CD14-positive monocyte (primary cell): ENCODE measurements around the gene MAFG. TPM values are rescaled to one million over a fixed set of nuclear protein-coding genes. Genes with fewer than 3 reads are reported as not detected.

ENCODE experiments used
- DNase-seq, 3 donors: peaks; one replicate each; pipeline ENCODE4 v3.0.0-alpha.2; 2011 to 2022
- H2AFZ ChIP-seq: 2 replicates; pipeline ENCODE4 v1.6.0; 2012; ENCODE audit warnings: mild to moderate bottlenecking, low read depth, low read length, inconsistent platforms; ENCODE audit not compliant: insufficient read depth, poor library complexity, severe bottlenecking
- H3K27ac ChIP-seq, 2 donors: 1 replicate in 1 of 2; 2 replicates in 1 of 2; pipeline ENCODE4 v1.5.1; 2012 to 2013; ENCODE audit warnings: low read length in 2 of 2, control low read depth in 1 of 2, inconsistent platforms in 1 of 2, low read depth in 1 of 2, mild to moderate bottlenecking in 1 of 2
- H3K27me3 ChIP-seq, 2 donors: one replicate each; pipeline versions ENCODE4 v1.6.0 to v1.6.1; 2011 to 2013; ENCODE audit warnings: low read length in 2 of 2; ENCODE audit not compliant: control insufficient read depth in 2 of 2, insufficient read depth in 2 of 2
- H3K36me3 ChIP-seq, 2 donors: replicated peaks in 1 of 2; 1 replicate in 1 of 2; 2 replicates in 1 of 2; pipeline versions ENCODE4 v1.5.1 to v1.6.1; 2012 to 2013; ENCODE audit warnings: low read length in 2 of 2, control low read depth in 1 of 2, inconsistent platforms in 1 of 2, mild to moderate bottlenecking in 1 of 2; ENCODE audit not compliant: insufficient read depth in 2 of 2, control insufficient read depth in 1 of 2
- H3K4me1 ChIP-seq, 2 donors: 1 replicate in 1 of 2; 2 replicates in 1 of 2; pipeline versions ENCODE4 v1.5.1 to v1.6.1; 2012 to 2013; ENCODE audit warnings: low read length in 2 of 2, control low read depth in 1 of 2, inconsistent platforms in 1 of 2, mild to moderate bottlenecking in 1 of 2, moderate library complexity in 1 of 2; ENCODE audit not compliant: insufficient read depth in 2 of 2, control insufficient read depth in 1 of 2
- H3K4me2 ChIP-seq: replicated peaks from 2 replicates; pipeline ENCODE3; 2012; ENCODE audit warnings: low read length, moderate library complexity, mild to moderate bottlenecking; ENCODE audit not compliant: poor library complexity, severe bottlenecking; ENCODE audit errors: extremely low read depth
- H3K4me3 ChIP-seq, 3 experiments: fragments of 200-600 bp in 1 of 3; sonication (generic) in 1 of 3; replicated peaks in 1 of 3; 1 replicate in 2 of 3; 2 replicates in 1 of 3; pipeline ENCODE4 v1.5.1; 2011 to 2013; ENCODE audit warnings: low read length in 3 of 3, mild to moderate bottlenecking in 3 of 3, control low read depth in 2 of 3, low read depth in 2 of 3, inconsistent platforms in 1 of 3, moderate library complexity in 1 of 3
- H3K79me2 ChIP-seq: 2 replicates; pipeline ENCODE4 v1.6.0; 2012; ENCODE audit warnings: mild to moderate bottlenecking, control low read depth, inconsistent platforms, low read length, moderate library complexity; ENCODE audit not compliant: insufficient read depth
- H3K9ac ChIP-seq: 2 replicates; pipeline ENCODE4 v1.6.0; 2017; ENCODE audit warnings: low read length, mild to moderate bottlenecking; ENCODE audit not compliant: insufficient read depth, poor library complexity, severe bottlenecking
- H3K9me3 ChIP-seq, 2 donors: replicated peaks in 1 of 2; 1 replicate in 1 of 2; 2 replicates in 1 of 2; pipeline versions ENCODE4 v1.5.1 to v1.6.1; 2012 to 2013; ENCODE audit warnings: low read length in 2 of 2, control low read depth in 1 of 2; ENCODE audit not compliant: control insufficient read depth in 1 of 2, insufficient read depth in 1 of 2
- H4K20me1 ChIP-seq: 2 replicates; pipeline ENCODE4 v1.6.0; 2012; ENCODE audit warnings: mild to moderate bottlenecking, low read length, control low read depth, moderate library complexity; ENCODE audit not compliant: insufficient read depth
- H3K27ac Mint-ChIP-seq, 7 donors: one replicate each; pipeline ENCODE4 v1.8.0; 2020; ENCODE audit warnings: mild to moderate bottlenecking in 7 of 7, mixed read lengths in 7 of 7, moderate library complexity in 6 of 7, inconsistent platforms in 2 of 7
- H3K27me3 Mint-ChIP-seq, 3 donors: one replicate each; pipeline ENCODE4 v1.8.0; 2021 to 2022; ENCODE audit warnings: low read depth in 3 of 3, mild to moderate bottlenecking in 3 of 3, mixed read lengths in 3 of 3, moderate library complexity in 3 of 3, inconsistent platforms in 1 of 3
- H3K36me3 Mint-ChIP-seq, 2 donors: one replicate each; pipeline ENCODE4 v1.8.0; 2020; ENCODE audit warnings: mixed read lengths in 2 of 2, inconsistent platforms in 1 of 2, mild to moderate bottlenecking in 1 of 2
- H3K4me1 Mint-ChIP-seq: one replicate; pipeline ENCODE4 v1.8.0; 2020; ENCODE audit warnings: mild to moderate bottlenecking, mixed read lengths
- H3K4me3 Mint-ChIP-seq, 2 donors: one replicate each; pipeline ENCODE4 v1.8.0; 2020; ENCODE audit warnings: mild to moderate bottlenecking in 2 of 2, mixed read lengths in 2 of 2, moderate library complexity in 1 of 2
- H3K9me3 Mint-ChIP-seq, 7 donors: one replicate each; pipeline ENCODE4 v1.8.0; 2020 to 2022; ENCODE audit warnings: mixed read lengths in 7 of 7, mild to moderate bottlenecking in 6 of 7, moderate library complexity in 6 of 7, inconsistent platforms in 2 of 7
- WGBS: methylation state at CpG from one replicate; pipeline ENCODE4 v1.1.5; 2013; ENCODE audit warnings: missing lambda C conversion rate; ENCODE audit not compliant: insufficient coverage; 5-methylcytosine and 5-hydroxymethylcytosine counted together
- intact Hi-C, 2 donors: fragments of 100-400 bp; cut with micrococcal nuclease; formaldehyde crosslinking; loops; one replicate each; pipeline versions ENCODE4 v1.15.0 to v1.15.1; 2023
- polyA plus RNA-seq, 3 donors: library from polyadenylated mRNA; depleted of rRNA in 1 of 3; unstranded in 2 of 3; stranded (reverse) in 1 of 3; fragments of 300-500 nt in 2 of 3; fragments of >200 nt in 1 of 3; fragmentation: Illumina TruSeq in 2 of 3; gene quantifications; 1 replicate in 2 of 3; 2 replicates in 1 of 3; pipeline ENCODE4 v1.2.3, GENCODE V29; 2012 to 2021
- TF ChIP-seq, protein P1 (sequence below): fragments of 200-600 bp; IDR thresholded peaks from one replicate; pipeline ENCODE4 v1.8.0; 2022; ENCODE audit warnings: antibody characterized with exemption, mild to moderate bottlenecking

Gene MAFG
- polyA plus RNA-seq, 3 donors: 7.4 to 66.0 (median 7.6) TPM

DNA sequence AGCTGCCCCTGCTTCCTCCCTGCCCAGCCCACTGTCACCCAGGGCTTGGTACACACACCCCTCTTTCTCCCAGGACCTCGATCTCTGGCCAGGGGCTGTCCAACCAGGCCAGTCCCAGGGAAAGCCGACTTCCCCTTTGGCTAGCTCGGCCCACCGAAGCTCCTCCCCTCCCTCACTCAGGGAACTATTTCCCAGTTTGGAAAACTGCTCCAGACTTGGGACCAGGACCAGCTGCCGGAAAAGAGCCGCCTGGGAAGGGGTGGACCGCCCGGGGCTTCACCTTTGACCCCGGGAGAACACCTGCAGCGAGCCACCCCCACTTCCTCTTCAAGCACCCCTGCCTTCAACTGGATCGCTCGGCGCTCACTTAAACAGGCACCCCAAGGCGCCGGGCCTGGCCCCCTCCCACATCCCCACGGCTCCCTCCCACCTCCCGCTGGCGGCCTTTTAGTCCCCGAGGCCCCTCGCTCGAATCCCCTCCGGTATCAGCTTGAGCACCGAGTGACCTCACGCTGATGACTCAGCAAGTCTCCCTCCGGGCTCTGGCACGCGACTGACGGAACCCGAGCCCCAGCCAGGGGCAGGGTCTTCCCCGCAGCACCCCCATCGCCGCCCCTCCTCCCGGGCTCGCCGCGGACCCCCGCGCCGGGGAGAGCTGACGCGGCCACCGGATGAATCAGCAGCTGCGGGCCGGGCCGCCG is 934 bp downstream of the MAFG start:
- peak overlapping the region; percentile 70 to 81 (median 74) for H3K4me3 ChIP-seq
- H3K4me3 Mint-ChIP-seq: peak overlapping the region; percentile 91 to 93
- TF ChIP-seq, protein P1, sequence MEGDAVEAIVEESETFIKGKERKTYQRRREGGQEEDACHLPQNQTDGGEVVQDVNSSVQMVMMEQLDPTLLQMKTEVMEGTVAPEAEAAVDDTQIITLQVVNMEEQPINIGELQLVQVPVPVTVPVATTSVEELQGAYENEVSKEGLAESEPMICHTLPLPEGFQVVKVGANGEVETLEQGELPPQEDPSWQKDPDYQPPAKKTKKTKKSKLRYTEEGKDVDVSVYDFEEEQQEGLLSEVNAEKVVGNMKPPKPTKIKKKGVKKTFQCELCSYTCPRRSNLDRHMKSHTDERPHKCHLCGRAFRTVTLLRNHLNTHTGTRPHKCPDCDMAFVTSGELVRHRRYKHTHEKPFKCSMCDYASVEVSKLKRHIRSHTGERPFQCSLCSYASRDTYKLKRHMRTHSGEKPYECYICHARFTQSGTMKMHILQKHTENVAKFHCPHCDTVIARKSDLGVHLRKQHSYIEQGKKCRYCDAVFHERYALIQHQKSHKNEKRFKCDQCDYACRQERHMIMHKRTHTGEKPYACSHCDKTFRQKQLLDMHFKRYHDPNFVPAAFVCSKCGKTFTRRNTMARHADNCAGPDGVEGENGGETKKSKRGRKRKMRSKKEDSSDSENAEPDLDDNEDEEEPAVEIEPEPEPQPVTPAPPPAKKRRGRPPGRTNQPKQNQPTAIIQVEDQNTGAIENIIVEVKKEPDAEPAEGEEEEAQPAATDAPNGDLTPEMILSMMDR: no peak
- peaks cover 25 to 37% (median 28%) of the 10 kb centered on the region in 3 donors for H3K27me3 Mint-ChIP-seq
- H2AFZ ChIP-seq: no peak overlapping the region
- 0% methylated on average over 40 of the region's 46 CpGs for WGBS
- peaks cover 48% of the 10 kb centered on the region for H4K20me1 ChIP-seq
- H3K9ac ChIP-seq: peak overlapping the region; percentile 99
- peak overlapping the region; percentile 90 for H3K4me2 ChIP-seq
- H3K36me3 Mint-ChIP-seq: peaks cover 8 to 11% of the 10 kb centered on the region in 2 donors
- H3K9me3 Mint-ChIP-seq: peaks cover 0 to 3% (median 0%) of the 10 kb centered on the region in 7 donors
- peaks cover 9 to 35% of the 10 kb centered on the region in 2 donors for H3K27me3 ChIP-seq
- H3K4me1 Mint-ChIP-seq: peaks cover 55% of the 10 kb centered on the region
- H3K9me3 ChIP-seq: no peaks in the 10 kb centered on the region
- intact Hi-C loops: loop anchor here in 1 of 2 donors (5.0 kb wide), 2 partner anchors 51 to 54 kb away; partner anchors contain the start of genes ARHGDIA and ASPSCR1
- H3K4me1 ChIP-seq: peaks cover 60 to 67% of the 10 kb centered on the region in 2 donors
- H3K79me2 ChIP-seq: peaks cover 56% of the 10 kb centered on the region
- peak overlapping the region; percentile 97 to 98 (median 98) for H3K27ac Mint-ChIP-seq
- peak overlapping the region; percentile 95 to 99 for H3K27ac ChIP-seq
- DNase-seq: peak; percentile 88 to 96 (median 89)
- peaks cover 3 to 4% of the 10 kb centered on the region in 2 donors for H3K36me3 ChIP-seq

DNA sequence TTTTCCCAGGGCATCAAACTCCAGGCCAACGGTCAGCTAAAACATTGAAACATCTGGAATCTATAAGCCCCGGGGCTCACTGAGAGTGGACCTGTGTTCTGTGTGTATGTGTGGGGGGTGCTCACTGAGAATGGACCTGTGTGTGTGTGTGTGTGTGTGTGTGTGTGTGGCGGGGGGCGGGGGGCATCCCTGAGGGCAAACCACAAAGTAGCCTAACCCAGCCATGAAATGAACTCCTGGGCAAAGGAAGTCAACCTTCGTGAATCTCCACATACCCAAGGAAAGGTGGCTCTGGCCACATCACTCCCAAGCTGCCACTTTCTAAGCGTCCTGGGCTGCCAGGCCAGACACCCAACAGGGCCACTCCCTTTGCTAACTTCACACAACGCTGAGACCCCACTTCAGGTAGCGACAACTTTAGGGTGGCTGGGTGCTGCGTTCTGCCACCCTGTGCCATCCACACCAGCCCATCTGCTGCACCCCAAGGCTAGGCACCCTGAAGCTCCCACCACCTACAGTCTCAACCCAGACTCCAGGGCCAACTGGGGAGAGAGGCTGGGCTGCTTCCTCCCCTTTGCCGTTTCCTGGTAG is 1.6 kb downstream of the MAFG start:
- Mint-ChIP-seq H3K4me1 (peaks cover 58% of the 10 kb centered on the region), H3K36me3 (peaks cover 11 to 14% of the 10 kb centered on the region in 2 donors), H3K27me3 (peaks cover 19 to 30% (median 23%) of the 10 kb centered on the region in 3 donors), H3K4me3 (peak overlapping the region; percentile 91 to 93), H3K9me3 (peaks cover 0 to 3% (median 0%) of the 10 kb centered on the region in 7 donors), H3K27ac (peak overlapping the region; percentile 97 to 98 (median 98))
- H3K9me3 ChIP-seq: no peaks in the 10 kb centered on the region
- H3K36me3 ChIP-seq: peaks cover 4 to 5% of the 10 kb centered on the region in 2 donors
- H3K9ac ChIP-seq: peak overlapping the region; percentile 99
- peaks cover 54% of the 10 kb centered on the region for H4K20me1 ChIP-seq
- intact Hi-C loops: loop anchor here in 1 of 2 donors (5.0 kb wide), 2 partner anchors 51 to 54 kb away; partner anchors contain the start of genes ARHGDIA and ASPSCR1
- WGBS: 46% methylated on average over 8 of the region's 10 CpGs
- TF ChIP-seq, protein P1: no peak
- DNase-seq: no peak
- peak overlapping the region; percentile 70 to 81 (median 74) for H3K4me3 ChIP-seq
- H2AFZ ChIP-seq: no peak overlapping the region
- H3K79me2 ChIP-seq: peaks cover 63% of the 10 kb centered on the region
- peak overlapping the region; percentile 95 to 99 for H3K27ac ChIP-seq
- H3K4me1 ChIP-seq: peaks cover 65 to 73% of the 10 kb centered on the region in 2 donors
- H3K4me2 ChIP-seq: peak overlapping the region; percentile 90
- H3K27me3 ChIP-seq: peaks cover 9 to 29% of the 10 kb centered on the region in 2 donors
